ENCODE results near the gene LRP3.

- TF ChIP-seq BHLHE40 (IDR thresholded peaks at IDR 0.05; ENCODE audit: borderline replicate concordance) = no peak
- no peak for TF ChIP-seq ARNT (IDR thresholded peaks at IDR 0.05)
- TF ChIP-seq FOXM1 (IDR thresholded peaks at IDR 0.05; ENCODE audit: borderline replicate concordance) = no peak
- TF ChIP-seq SUZ12 (IDR thresholded peaks at IDR 0.05) = no peak
- no peak for TF ChIP-seq ELF4 (IDR thresholded peaks at IDR 0.05)
- no peak for TF ChIP-seq CTBP1 (IDR thresholded peaks at IDR 0.05; ENCODE audit: borderline replicate concordance)
- no peak for TF ChIP-seq HDGF (IDR thresholded peaks at IDR 0.05; ENCODE audit: borderline replicate concordance)
- no peak for TF ChIP-seq FOXK2 (IDR thresholded peaks at IDR 0.05)
- no peak for TF ChIP-seq ZNF384 (IDR thresholded peaks at IDR 0.05)
- no peak for TF ChIP-seq SP1 (IDR thresholded peaks at IDR 0.05)
- no peak for TF ChIP-seq FOXA1 (IDR thresholded peaks at IDR 0.05)
- no peak for TF ChIP-seq TARDBP (IDR thresholded peaks at IDR 0.05)
- TF ChIP-seq NFRKB (IDR thresholded peaks at IDR 0.05) = no peak
These were observed 27.5 kb downstream of the LRP3 start for GRCh38 chr19:33221638-33222037.

All from HEK293T (cell line).